ENCODE results near the gene ADARB2.

DNA sequence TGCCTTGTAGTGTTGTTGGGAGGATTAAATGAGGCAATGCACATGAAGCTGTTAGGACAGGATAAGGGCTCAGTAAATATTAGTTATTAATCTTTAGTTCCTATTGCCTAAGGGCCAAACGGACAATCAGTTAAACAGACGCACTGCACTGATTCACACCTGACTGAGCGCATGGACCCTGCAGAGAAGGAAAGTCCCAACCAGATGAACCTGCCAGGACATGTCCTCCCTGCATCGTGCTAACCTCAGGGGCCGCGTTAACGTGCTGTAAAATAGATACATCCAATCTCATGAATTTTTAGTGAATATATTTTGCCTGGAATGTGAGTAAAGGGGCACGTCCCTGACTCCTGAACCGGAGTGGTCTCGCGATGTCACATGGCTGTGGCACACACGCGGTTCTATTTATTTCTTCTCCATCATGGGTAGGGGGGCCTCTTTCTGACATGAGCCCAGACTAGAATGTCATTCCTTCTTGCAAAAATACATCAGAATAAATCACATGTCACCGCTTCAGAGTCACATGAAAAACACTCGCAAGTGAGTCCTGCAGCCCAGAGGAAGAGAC lies 12.3 kb downstream of the ADARB2 start:
- TF ChIP-seq, protein P1, sequence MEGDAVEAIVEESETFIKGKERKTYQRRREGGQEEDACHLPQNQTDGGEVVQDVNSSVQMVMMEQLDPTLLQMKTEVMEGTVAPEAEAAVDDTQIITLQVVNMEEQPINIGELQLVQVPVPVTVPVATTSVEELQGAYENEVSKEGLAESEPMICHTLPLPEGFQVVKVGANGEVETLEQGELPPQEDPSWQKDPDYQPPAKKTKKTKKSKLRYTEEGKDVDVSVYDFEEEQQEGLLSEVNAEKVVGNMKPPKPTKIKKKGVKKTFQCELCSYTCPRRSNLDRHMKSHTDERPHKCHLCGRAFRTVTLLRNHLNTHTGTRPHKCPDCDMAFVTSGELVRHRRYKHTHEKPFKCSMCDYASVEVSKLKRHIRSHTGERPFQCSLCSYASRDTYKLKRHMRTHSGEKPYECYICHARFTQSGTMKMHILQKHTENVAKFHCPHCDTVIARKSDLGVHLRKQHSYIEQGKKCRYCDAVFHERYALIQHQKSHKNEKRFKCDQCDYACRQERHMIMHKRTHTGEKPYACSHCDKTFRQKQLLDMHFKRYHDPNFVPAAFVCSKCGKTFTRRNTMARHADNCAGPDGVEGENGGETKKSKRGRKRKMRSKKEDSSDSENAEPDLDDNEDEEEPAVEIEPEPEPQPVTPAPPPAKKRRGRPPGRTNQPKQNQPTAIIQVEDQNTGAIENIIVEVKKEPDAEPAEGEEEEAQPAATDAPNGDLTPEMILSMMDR (IDR thresholded peaks at IDR 0.05), result no peak
- TF ChIP-seq POLR2A (IDR thresholded peaks at IDR 0.05), result no peak

All from Peyer's patch (tissue), 4 donors.